LNCAP (cell line): ENCODE data around the gene ABHD17B.

Experiments
- CTCF ChIP-seq: fragments of 450-650 bp; IDR thresholded peaks from 2 replicates; pipeline ENCODE4 v1.5.1; 2017; ENCODE audit warnings: mild to moderate bottlenecking

The ABHD17B gene

GRCh38 chr9:71847892-71848291, 63.1 kb downstream of the ABHD17B start:
- TF ChIP-seq CTCF, result no peak

- TF ChIP-seq CTCF, result no peak
These were observed 66.2 kb downstream of the ABHD17B start for GRCh38 chr9:71844808-71845207.

GRCh38 chr9:71839668-71840067, 71.3 kb downstream of the ABHD17B start:
- no peak for TF ChIP-seq CTCF

- no peak for TF ChIP-seq CTCF
These were observed 75.4 kb downstream of the ABHD17B start for GRCh38 chr9:71835596-71835995.

GRCh38 chr9:71830929-71831328, 80.1 kb downstream of the ABHD17B start:
- no peak for TF ChIP-seq CTCF

- no peak for TF ChIP-seq CTCF
These were observed 80.8 kb downstream of the ABHD17B start for GRCh38 chr9:71830153-71830552.

GRCh38 chr9:71826279-71826678, 84.7 kb downstream of the ABHD17B start:
- TF ChIP-seq CTCF, result no peak

GRCh38 chr9:71824257-71824656, 86.7 kb downstream of the ABHD17B start:
- no peak for TF ChIP-seq CTCF
